GM21381 (cell line): Measurements from ENCODE around the gene PGM2.
A peak's percentile ranks its signal among the peaks of the same experiment; 100 is the strongest.
"Not testable (repeated sequence)": the region's sequence is repeated elsewhere in the genome, so short reads cannot be mapped to it uniquely, and the experiment has no call there.

Experiments
- ATAC-seq: cut with Tn5 transposase; IDR thresholded peaks from one replicate; pipeline ENCODE4 v1.9.1; 2021; ENCODE audit warnings: mild to moderate bottlenecking, moderate library complexity; ENCODE audit not compliant: unreplicated experiment

PGM2 gene

DNA sequence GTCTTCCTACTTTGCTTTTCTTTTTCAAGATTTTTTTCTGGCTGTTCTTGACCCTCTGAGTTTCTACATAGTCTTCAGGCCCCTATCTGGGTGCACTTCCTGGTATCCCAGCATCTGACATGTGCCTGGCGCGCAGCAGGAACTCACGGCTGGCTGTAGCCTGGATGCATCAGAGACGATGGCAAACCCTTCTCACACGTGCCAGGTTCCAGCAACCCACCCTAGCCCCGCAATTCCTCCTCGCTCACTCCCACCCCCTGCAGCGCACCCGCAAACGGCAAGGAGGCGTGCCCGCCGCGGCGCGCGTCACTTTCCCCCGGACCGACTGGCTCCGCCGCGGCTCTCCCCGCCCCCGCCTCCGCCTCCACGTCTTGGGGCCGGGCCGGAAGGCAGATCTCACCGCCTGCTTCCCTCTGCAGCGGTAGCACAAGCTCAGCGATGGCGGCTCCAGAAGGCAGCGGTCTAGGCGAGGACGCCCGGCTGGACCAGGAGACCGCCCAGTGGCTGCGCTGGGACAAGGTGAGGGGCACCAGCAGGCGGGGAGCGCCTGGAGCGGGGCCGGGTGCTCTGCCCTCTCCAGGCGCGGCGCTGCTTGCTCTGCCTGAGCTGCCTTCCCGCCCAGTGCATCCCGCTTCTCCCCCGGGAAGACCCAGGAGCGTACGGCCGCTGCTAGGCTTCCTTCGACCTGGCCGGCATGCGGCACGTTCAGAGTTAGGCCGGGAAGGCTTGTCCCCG is at the start of gene PGM2:
TSS of gene PGM2 (plus strand) at position 392 of the 735 bp plus-strand sequence. CDS start at position 439, 47 bp downstream.
- ATAC-seq: peak; percentile 98

DNA sequence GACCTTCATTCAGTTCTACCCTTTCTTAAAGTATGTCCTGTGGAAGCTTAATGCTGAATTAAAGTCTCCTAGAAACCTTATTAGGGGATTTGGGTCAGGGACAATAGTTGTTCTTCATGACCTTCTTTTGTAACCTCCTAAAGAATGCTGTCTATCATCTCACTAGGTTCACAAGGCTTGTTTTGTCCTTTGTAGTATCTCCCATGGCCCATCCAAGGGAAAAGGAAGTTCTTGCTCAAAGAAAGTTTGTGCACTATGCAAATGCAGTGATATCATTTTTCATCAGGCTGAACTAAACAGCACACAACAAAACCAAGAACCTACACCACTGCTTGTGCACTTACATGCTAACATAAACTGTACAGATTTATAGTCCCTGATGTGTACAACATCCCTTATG is 46.6 kb upstream of the PGM2 start:
- no peak for ATAC-seq

DNA sequence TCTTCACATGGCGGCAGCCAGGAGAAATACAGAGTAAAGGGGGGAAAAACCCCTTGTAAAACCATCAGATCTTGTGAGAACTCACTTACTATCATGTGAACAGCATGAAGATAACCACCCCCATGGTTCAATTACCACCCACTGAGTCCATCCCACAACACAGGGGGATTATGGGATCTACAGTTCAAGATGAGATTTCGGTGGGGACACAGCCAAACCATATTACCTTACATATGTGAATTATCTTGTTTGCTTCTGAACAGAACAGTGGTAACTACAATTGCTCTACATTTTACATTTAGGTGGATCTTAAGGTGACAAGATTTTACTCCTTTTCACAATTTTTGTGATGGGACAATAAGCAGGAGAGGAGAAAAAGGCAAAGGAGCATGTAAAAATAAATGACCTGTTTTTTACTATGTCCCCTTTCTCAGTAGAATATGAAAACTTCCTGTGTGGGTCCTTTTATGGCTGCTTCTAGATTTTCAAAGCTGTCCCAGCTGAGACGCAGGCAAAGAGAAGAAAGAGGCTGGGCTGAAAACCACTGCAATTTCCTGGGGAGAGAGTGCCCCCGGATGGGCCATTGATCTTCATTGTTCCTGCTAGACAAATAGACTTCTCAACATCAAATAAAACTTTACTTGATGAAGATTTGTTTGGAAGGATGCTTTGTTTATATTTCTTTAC is 45.9 kb upstream of the PGM2 start:
- no peak for ATAC-seq

DNA sequence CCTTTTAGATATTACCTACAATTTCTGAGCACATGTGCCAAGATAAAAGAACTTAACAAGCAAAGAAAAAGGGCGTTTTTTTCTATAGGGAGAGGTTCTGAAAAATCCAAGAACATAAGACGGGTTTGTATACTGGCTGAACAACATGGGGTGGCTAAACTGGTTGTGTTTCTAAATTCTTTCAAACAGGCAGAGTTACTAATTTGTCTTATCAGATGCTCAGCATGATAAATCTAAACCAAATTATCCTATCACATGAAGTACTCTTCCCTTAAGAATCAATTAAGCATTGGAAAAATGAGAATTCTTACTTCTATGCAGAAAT is 45.4 kb upstream of the PGM2 start:
- ATAC-seq: no peak

DNA sequence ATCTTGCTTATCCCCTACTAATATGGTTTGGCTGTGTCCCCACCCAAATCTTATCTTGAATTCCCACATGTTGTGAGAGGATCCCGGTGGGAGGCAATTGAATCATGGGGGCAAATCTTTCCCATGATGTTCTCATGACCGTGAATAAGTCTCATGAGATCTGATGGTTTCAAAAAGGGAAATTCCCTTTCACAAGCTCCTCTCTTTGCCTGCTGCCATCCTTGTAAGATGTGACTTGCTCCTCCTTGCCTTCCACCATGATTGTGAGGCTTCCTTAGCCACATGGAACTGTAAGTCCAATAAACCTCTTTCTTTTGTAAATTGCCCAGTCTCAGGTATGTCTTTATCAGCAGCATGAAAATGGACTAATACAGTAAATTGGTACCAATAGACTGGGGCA is 40.2 kb upstream of the PGM2 start:
- ATAC-seq: not testable (repeated sequence)

DNA sequence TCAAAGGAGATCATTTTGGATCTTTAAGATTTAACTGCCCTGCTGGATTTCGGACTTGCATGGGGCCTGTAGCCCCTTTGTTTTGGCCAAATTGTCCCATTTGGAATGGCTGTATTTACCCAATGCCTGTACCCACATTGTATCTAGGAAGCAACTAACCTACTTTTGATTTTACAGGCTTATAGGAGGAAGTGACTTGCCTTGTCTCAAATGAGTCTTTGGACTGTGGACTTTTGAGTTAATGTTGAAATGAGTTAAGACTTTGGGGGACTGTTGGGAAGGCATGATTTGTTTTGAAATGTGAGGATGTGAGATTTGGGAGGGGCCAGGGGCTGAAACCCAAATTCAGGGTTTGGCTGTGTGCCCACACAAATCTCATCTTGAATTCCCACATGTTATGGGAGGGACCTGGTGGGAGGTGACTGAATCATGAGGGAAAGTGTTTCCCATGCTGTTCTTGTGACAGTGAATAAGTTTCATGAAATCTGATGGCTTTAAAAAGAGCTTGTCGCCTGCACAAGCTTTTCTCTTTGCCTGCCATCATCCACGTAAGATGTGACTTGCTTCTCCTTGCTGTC is 38.5 kb upstream of the PGM2 start:
- ATAC-seq: not testable (repeated sequence)

DNA sequence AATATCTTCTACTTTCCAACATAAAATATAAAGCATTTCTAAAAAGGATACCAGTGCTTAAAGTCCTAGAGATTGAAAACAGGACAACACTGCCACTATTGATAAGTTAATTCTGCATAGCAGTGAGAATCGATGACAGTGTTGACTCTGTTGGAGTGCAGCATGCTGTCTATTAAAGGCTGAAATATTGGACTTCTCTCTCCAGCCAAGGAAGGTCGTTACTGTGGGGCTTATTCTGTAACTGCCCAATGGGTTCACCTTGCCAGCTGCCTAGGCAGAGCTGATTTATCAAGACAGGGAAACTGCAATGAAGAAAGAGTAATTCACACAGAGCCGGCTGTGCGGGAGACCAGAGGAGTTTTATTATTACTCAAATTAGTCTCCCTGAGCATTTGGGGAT is 37.7 kb upstream of the PGM2 start:
- ATAC-seq: no peak

DNA sequence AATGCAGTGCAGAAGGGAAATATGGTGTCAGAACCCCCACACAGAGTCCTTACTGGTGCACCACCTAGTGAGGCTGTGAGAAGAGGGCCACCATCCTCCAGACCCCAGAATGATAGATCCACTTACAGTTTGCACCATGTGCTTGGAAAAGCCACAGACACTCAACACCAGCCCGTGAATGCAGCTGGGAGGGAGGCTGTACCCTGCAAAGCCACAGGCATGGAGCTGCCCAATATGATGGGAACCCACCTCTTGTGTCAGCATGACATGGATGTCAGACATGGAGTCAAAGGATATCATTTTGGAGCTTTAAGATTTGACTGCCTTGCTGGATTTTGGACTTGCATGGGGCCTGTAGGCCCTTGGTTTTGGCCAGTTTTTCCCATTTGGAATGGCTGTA is 34.2 kb upstream of the PGM2 start:
- no peak for ATAC-seq

DNA sequence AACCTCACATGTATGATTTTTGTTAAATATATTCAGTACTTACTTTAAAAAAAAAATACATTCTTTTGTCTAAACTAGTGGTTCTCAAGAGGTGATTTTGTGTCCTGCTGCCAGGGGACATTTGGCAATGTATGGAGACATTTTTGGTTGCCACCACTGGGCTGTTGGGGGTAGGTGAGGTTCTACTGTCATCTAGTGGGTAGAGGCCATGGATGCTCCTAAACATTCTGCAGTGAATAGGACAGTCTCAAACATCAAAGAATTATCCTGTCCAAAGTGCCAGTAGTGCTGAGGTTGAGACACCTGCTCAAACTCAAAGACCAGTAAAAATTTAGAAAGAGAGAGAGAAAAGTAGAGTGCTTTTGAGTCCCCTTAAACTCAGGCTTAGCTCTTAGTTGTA is 32.9 kb upstream of the PGM2 start:
- ATAC-seq: no peak

DNA sequence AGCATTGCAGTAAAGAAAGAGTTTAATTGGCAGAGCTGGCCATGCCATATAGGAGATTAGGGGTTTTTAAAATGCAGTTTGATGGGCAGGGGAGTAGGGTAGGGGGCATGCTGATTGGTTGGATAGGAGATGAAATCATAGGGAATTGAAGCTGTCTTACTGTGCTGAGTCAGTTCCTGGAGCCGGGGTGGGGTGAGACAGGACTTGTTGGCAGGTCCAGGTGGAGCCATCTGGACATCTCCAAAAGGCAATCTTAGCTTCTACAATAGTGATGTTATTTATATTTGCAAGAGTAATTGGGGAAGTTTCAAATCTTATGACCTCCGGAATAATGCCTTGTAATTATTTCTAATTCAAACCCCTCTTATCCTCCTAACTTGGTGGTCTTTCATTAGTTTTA is 32.4 kb upstream of the PGM2 start:
- ATAC-seq: no peak

DNA sequence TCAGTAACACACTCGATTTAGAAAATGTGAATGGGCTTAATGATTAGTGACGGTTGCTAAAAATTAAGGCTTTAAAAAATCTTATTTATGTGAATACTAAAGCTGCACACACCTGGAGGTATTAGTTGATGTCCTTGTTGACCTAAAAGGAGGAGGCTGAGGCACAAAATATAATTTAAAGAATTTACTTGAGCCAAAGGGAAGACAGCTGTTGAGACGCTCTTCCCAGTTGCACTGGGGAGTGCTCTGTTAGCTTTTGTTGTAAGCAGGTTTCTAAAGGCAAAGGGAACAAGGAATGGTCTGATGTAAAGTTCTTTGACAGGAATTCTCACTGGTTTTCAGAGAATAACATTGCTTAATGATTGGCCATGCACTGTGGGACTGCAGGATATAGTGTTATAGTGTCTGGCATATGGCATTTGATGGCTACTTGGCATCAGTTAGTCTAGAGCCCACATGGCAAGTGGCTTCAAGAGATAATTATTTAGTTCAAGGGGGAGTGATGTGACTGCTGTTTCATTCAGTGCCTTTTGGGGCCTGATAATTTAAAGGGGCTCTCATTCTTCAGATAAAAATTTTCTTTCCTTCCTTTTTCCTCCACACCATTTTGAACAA is 30.8 kb upstream of the PGM2 start:
- ATAC-seq: no peak

DNA sequence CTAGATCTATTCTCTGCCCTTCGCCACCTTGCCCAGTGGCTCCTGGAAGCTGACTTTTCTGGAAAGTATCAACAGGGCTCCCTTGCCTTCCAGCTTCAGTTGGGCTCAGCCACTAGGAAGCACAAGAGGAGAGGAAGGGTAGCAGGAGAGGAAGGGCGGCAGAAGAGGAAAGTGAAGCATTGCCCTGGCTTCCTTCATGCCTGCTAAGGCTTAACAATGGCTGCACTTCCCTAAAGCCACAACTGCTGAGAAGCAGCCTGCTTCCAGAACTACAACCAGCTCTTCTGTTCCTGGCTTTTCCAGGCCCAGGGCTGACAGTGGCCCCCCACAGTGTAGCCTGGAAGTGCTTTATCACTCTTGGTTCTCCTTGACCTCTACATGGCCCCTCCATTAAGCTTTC is 29.1 kb upstream of the PGM2 start:
- ATAC-seq: no peak

DNA sequence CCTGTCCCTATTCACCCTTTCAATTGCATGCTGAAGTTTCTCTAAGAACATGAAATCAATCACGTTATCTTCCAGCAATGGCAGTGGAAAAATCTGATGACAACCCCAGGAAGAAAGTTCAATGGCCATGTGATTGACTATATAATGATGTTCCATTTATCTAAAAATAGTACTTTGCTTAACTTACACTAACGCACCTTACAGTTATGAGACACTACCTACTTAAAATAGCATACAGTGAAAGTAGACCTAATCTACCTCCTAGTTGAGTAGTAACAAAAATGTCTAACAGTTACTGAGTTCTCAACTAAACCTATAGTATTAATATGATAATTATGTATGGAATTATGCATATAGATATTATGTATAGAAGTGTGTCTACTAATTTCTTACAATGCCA is 28.6 kb upstream of the PGM2 start:
- ATAC-seq: no peak

DNA sequence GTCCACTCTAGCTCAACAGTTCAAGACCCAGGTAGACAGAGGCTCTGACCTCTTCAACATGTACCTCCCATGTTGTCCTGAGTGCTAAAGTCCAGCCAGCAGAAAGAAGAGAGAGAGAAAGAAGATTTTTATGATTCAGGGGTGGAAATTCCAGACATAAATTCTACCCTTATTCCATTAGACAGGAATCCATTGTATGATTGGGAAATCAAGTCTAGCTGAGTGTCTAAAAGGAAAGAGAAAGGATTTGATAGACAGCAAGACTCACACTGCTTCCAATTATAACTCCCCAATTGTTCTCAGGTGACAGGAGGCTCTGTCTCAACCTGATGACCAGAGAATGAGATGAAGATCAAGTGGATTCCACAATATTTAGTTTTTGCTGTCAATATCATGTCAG is 27.9 kb upstream of the PGM2 start:
- no peak for ATAC-seq

DNA sequence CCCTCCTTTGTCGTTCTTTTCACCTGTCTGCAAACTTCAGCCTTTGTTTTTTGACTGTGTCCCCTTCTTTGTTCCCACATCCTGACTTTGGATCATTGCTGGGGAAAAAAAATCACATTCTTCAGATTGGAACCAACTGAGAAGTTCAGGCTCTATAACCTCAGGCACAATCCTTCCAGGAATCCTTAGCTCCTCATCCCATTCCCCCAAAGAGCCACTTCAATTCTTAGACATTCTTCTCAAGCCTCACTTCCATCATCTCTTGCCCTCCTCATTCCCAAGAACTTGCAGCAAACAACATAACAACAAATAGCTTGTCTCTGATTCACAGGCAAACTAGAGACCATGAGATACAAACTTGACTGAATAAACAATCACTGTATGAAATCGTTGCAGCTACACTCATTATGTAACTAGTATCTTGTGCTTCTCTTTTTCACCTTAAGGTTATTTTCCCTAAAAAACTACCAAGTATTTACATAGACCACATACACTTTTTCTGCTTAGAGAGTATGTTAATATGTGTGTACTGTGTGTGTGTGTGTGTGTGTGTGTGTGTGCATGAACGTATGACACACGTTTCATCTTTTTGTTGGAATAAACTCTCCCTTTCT is 26.4 kb upstream of the PGM2 start:
- no peak for ATAC-seq

DNA sequence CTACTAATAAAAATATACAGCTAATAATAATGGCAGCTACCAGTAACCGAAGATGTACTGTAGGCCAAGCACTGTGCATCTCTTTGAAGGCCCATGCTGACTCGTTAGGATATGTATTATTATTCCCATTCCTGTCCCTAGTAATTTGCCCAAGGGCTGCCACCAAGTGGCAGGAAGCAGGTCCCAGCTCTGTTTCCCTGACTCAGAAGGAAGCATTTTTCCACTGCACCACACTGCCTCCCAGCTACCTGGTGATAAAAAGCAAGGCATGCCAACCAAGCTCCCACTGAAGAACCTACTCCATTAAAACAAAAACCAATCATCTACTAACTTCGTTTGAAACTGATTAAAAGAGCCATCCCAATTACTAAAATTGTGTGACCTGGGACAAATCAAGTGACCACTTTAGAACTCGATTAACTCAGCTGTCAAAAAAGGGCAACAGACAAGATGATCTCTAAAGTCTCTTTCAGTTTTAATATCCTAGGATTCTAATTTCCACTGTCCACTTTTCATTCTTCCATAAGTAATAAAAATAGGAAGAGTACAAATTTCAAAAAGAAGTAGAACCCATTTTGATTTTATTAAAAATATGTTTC is 24.3 kb upstream of the PGM2 start:
- no peak for ATAC-seq

DNA sequence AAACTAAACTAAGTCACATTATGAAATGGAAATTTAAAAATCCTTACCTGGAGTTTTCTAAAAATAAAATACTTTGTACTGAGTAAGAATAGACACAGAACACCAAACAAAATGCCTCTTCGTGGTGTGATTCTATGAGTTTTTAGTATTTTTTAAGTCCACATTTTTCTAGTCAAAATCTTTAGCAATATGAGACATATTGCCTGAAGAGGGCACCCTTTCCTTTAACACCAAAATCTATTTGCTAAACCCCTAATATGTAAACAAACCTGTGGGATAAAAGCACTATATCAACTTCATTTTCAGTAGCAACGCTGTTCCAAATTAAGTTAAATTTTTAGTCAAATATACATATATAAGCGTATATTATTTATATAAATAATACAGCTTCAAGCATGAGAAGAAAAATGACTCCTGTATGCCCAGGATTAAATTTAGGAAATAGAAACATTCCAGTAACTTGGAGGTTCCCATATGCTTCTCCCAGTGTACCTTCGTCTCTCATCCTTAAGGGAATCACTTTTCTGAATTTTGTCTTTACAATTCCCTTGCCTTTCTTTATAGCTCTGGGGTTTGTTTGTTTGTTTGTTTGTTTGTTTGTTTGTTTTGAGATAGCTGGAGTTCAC is 23.0 kb upstream of the PGM2 start:
- no peak for ATAC-seq

DNA sequence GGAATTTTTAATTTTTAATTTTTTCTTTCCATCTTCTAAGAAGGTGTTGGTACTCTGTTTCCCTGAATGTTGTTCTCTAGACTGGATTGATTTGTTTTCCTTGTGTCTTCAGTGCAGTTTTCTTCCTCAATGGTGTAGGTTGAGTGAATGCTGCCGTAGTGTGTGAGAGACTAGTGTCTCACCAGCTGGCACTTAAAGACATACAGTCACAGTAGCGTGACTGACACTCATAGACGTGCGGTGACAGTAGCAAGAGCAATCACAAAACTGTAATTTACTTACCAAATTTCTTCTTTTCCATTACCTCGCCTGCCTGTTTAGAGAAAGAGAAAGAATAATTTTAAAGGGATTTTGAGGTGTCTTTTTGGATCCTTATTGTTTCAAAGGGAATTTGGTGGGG is 21.4 kb upstream of the PGM2 start:
- no peak for ATAC-seq

DNA sequence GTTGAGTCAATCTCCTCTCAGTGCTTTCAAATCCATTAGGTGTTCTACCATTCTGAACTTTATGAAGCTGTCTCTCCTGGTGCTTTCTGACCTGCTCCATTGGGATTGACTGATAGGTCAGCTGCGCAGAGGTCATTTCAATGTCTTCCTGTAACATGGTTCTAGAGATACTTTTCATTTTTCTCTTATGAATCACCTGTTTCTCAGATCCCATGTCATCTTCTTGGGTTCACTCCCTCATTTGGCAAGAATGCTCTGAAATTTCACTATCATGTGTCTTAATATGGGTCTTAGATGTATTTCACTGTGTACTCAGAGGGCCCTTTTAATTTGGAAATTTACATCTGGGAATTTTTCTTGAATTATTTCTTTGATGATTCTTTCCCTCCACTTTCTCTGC is 13.8 kb upstream of the PGM2 start:
- ATAC-seq: no peak

DNA sequence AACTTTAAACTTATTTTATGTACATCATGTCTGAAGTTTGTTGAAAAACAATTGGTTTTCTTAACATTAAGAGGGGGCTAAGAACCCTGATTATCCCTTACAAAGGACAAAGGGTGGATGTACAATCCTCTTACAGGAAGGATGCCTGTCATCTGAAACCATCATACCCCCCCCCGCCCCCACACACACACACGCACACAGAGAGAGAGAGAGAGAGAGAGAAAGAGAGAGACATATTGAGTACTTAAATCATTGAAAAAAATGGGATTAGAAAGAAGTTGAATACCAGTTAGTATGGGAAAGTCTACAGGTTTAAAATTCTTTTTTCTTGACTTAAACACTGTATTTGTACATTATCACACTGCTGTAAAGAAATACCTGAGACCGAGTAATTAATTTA is 10.9 kb upstream of the PGM2 start:
- no peak for ATAC-seq

DNA sequence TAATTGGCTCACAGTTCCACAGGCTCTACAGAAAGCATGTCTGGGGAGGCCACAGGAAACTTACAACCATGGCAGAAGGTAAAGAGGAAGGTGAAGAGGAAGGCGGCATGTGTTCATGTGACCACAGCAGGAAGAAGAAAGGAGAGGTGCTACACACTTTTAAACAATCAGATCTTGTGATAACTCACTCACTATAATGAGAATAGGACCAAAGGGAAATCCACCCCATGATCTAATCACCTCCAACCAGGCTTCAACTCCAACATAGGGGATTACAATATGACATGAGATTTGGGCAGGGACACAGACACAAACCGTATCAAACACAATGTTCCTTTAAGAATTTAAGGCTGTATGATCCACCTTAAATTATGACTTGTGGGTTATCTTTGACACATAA is 10.5 kb upstream of the PGM2 start:
- no peak for ATAC-seq
